ENCODE measurements around the gene CLPTM1L.

- no peak for TF ChIP-seq EZH2 (IDR thresholded peaks at IDR 0.05; ENCODE audit: borderline replicate concordance)
- TF ChIP-seq CTCF (IDR thresholded peaks at IDR 0.05; ENCODE audit: poor library complexity): no peak
Observed at GRCh38 chr5:1299511-1299850, 45.4 kb downstream of the CLPTM1L start.
